Ishikawa (cell line): ENCODE data around the gene LRRC10.

Experiments
- NFIC ChIP-seq: IDR thresholded peaks from 2 replicates; pipeline ENCODE4 v1.6.1; 2012
- REST ChIP-seq: IDR thresholded peaks from 2 replicates; pipeline ENCODE4 v1.6.1; 2012; ENCODE audit warnings: low read depth, mild to moderate bottlenecking
- TAF1 ChIP-seq: IDR thresholded peaks from 2 replicates; pipeline ENCODE4 v1.6.1; 2012; ENCODE audit warnings: low read depth, mild to moderate bottlenecking
- TF ChIP-seq, protein P1 (sequence below): IDR thresholded peaks from 2 replicates; pipeline ENCODE4 v1.6.1; 2012

DNA sequence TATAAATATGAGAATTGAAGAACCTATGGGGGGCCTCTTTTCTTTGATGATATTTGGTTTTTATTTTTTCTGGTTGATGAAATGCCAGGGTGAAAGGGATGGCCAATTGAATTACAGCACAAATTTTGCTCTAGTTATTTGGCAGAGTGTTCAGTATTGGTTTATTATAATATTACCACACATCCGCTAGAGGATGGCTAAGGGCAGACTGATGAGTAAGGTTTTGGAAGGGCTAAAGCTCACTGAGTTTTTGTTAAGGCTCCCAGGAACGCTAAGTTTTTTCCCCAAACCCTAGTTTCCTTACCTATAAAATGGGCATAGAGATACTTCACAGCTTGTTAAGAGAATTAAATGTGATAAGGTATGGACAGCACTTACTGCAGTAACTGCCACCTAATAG, 34.3 kb upstream of the LRRC10 start:
- TF ChIP-seq REST (no peak), TAF1 (no peak), NFIC (no peak)
- TF ChIP-seq, protein P1, sequence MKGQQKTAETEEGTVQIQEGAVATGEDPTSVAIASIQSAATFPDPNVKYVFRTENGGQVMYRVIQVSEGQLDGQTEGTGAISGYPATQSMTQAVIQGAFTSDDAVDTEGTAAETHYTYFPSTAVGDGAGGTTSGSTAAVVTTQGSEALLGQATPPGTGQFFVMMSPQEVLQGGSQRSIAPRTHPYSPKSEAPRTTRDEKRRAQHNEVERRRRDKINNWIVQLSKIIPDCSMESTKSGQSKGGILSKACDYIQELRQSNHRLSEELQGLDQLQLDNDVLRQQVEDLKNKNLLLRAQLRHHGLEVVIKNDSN, result no peak
